Neural progenitor cell (in vitro differentiated cells): ENCODE results near the gene PRCC. TPM values are rescaled to one million over a fixed set of nuclear protein-coding genes. Genes with fewer than 3 reads are reported as not detected.
"Not testable (repeated sequence)": the region's sequence is repeated elsewhere in the genome, so short reads cannot be mapped to it uniquely, and the experiment has no call there.

Source experiments
- DNase-seq: peaks from one replicate; pipeline ENCODE4 v3.0.0-alpha.2; 2016; ENCODE audit warnings: low spot score
- H2AFZ ChIP-seq: fragments of 200-600 bp; sonication (generic); replicated peaks from 2 replicates; pipeline ENCODE4 v1.6.1; 2016; ENCODE audit warnings: antibody characterized with exemption
- H3F3A ChIP-seq: fragments of 200-600 bp; sonication (generic); 2 replicates; pipeline ENCODE4 v1.6.1; 2016; ENCODE audit warnings: antibody characterized with exemption, low read depth
- H3K27ac ChIP-seq: fragments of 200-600 bp; sonication (generic); 2 replicates; pipeline ENCODE4 v1.5.1; 2016; ENCODE audit warnings: mild to moderate bottlenecking
- H3K27me3 ChIP-seq: fragments of 200-600 bp; sonication (generic); 2 replicates; pipeline ENCODE4 v1.6.1; 2016; ENCODE audit warnings: mild to moderate bottlenecking, moderate library complexity
- H3K36me3 ChIP-seq: fragments of 200-600 bp; sonication (generic); 2 replicates; pipeline ENCODE4 v1.5.1; 2016
- H3K4me1 ChIP-seq: fragments of 200-600 bp; sonication (generic); 2 replicates; pipeline ENCODE4 v1.6.1; 2016; ENCODE audit warnings: mixed run types
- H3K4me2 ChIP-seq: fragments of 200-600 bp; sonication (generic); 2 replicates; pipeline ENCODE4 v1.6.1; 2016
- H3K4me3 ChIP-seq: fragments of 200-600 bp; sonication (generic); 2 replicates; pipeline ENCODE4 v1.5.1; 2016
- H3K79me2 ChIP-seq: fragments of 200-600 bp; sonication (generic); 2 replicates; pipeline ENCODE4 v1.6.1; 2016; ENCODE audit warnings: low read depth
- H3K9ac ChIP-seq: fragments of 200-600 bp; sonication (generic); 2 replicates; pipeline ENCODE4 v1.6.1; 2016
- H3K9me3 ChIP-seq: fragments of 200-600 bp; sonication (generic); 2 replicates; pipeline ENCODE4 v1.5.1; 2016; ENCODE audit warnings: low read depth
- H4K20me1 ChIP-seq: fragments of 200-600 bp; sonication (generic); 2 replicates; pipeline ENCODE4 v1.6.1; 2016; ENCODE audit warnings: low read depth
- H3K27ac Mint-ChIP-seq: 3 replicates; pipeline ENCODE4 v1.8.0; 2021; ENCODE audit warnings: mixed read lengths
- H3K27me3 Mint-ChIP-seq: 2 replicates; pipeline ENCODE4 v1.8.0; 2022; ENCODE audit warnings: low read depth, mild to moderate bottlenecking, inconsistent platforms, moderate library complexity, mixed read lengths; ENCODE audit not compliant: insufficient read depth
- H3K36me3 Mint-ChIP-seq: 3 replicates; pipeline ENCODE4 v1.8.0; 2021; ENCODE audit warnings: mixed read lengths
- H3K4me1 Mint-ChIP-seq: 3 replicates; pipeline ENCODE4 v1.8.0; 2021; ENCODE audit warnings: mixed read lengths
- H3K4me3 Mint-ChIP-seq: 3 replicates; pipeline ENCODE4 v1.8.0; 2021; ENCODE audit warnings: mild to moderate bottlenecking, moderate library complexity, mixed read lengths
- H3K9me3 Mint-ChIP-seq: 3 replicates; pipeline ENCODE4 v1.8.0; 2020; ENCODE audit warnings: mixed read lengths
- CTCF ChIP-seq: fragments of 200-600 bp; sonication (generic); IDR thresholded peaks from 2 replicates; pipeline ENCODE4 v1.5.1; 2017; ENCODE audit warnings: antibody characterized with exemption, mild to moderate bottlenecking
- EZH2 ChIP-seq: fragments of 200-600 bp; sonication (generic); IDR thresholded peaks from 2 replicates; pipeline ENCODE4 v1.6.1; 2017; ENCODE audit warnings: antibody characterized with exemption, mild to moderate bottlenecking, moderate library complexity
- EZH2phosphoT487 ChIP-seq: fragments of 200-600 bp; sonication (generic); IDR thresholded peaks from 2 replicates; pipeline ENCODE4 v1.6.1; 2017; ENCODE audit warnings: antibody characterized with exemption
- total RNA-seq: library from RNA; depleted of rRNA; stranded (reverse); fragments of >200 nt; gene quantifications from 2 replicates; pipeline ENCODE4 v1.2.3, GENCODE V29; 2015; ENCODE audit warnings: low replicate concordance

PRCC gene
- total RNA-seq, 1 donor from 2014 or later, result 30.1 TPM

GRCh38 chr1:156754219-156754618 is 13.1 kb upstream of the PRCC start:
- Histone ChIP-seq H3K36me3 (no peaks in the 10 kb centered on the region), H4K20me1 (peaks cover 6% of the 10 kb centered on the region), H3K79me2 (peaks cover 64% of the 10 kb centered on the region), H3K4me3 (no peak overlapping the region), H3K4me2 (no peak overlapping the region), H3F3A (peaks cover 25% of the 10 kb centered on the region), H3K9ac (no peak overlapping the region), H3K9me3 (no peaks in the 10 kb centered on the region), H3K4me1 (peaks cover 11% of the 10 kb centered on the region), H3K27ac (no peak overlapping the region), H3K27me3 (no peaks in the 10 kb centered on the region), H2AFZ (no peak overlapping the region)
- H3K36me3 Mint-ChIP-seq, result peaks cover 3% of the 10 kb centered on the region
- no peak overlapping the region for H3K27ac Mint-ChIP-seq
- H3K4me3 Mint-ChIP-seq, result no peak overlapping the region
- H3K27me3 Mint-ChIP-seq, result peaks cover 3% of the 10 kb centered on the region
- H3K4me1 Mint-ChIP-seq, result peaks cover 36% of the 10 kb centered on the region
- H3K9me3 Mint-ChIP-seq, result no peaks in the 10 kb centered on the region
- DNase-seq, result no peak
- no peak for TF ChIP-seq EZH2
- TF ChIP-seq EZH2phosphoT487, result no peak

- Histone ChIP-seq H3K4me3 (no peak overlapping the region), H3K4me2 (no peak overlapping the region), H2AFZ (no peak overlapping the region), H3K27ac (no peak overlapping the region), H3K79me2 (peaks cover 51% of the 10 kb centered on the region), H3F3A (peaks cover 29% of the 10 kb centered on the region), H3K27me3 (no peaks in the 10 kb centered on the region), H3K36me3 (no peaks in the 10 kb centered on the region), H3K9me3 (no peaks in the 10 kb centered on the region), H3K4me1 (peaks cover 8% of the 10 kb centered on the region), H4K20me1 (peaks cover 5% of the 10 kb centered on the region), H3K9ac (no peak overlapping the region)
- no peak for TF ChIP-seq EZH2phosphoT487
- TF ChIP-seq CTCF, result no peak
- no peak for TF ChIP-seq EZH2
- DNase-seq, result no peak
- Mint-ChIP-seq H3K4me1 (peaks cover 34% of the 10 kb centered on the region), H3K27me3 (peaks cover 3% of the 10 kb centered on the region), H3K9me3 (no peaks in the 10 kb centered on the region), H3K27ac (no peak overlapping the region), H3K36me3 (peaks cover 2% of the 10 kb centered on the region), H3K4me3 (no peak overlapping the region)
Measured at GRCh38 chr1:156755527-156755950, 11.8 kb upstream of the PRCC start.

- Mint-ChIP-seq H3K4me1 (peaks cover 34% of the 10 kb centered on the region), H3K9me3 (no peaks in the 10 kb centered on the region), H3K27ac (no peak overlapping the region), H3K27me3 (peaks cover 2% of the 10 kb centered on the region), H3K4me3 (no peak overlapping the region), H3K36me3 (no peaks in the 10 kb centered on the region)
- Histone ChIP-seq H3K27me3 (no peaks in the 10 kb centered on the region), H3K9ac (no peak overlapping the region), H4K20me1 (peaks cover 5% of the 10 kb centered on the region), H3K4me1 (peaks cover 10% of the 10 kb centered on the region), H3K79me2 (peaks cover 43% of the 10 kb centered on the region), H2AFZ (no peak overlapping the region), H3K27ac (no peak overlapping the region), H3K4me2 (no peak overlapping the region), H3K36me3 (no peaks in the 10 kb centered on the region), H3F3A (peaks cover 29% of the 10 kb centered on the region), H3K9me3 (no peaks in the 10 kb centered on the region), H3K4me3 (no peak overlapping the region)
- DNase-seq, result no peak
- TF ChIP-seq EZH2 (no peak), EZH2phosphoT487 (no peak), CTCF (no peak)
Measured at GRCh38 chr1:156756355-156756754, 11.0 kb upstream of the PRCC start.

- Mint-ChIP-seq H3K4me1 (peaks cover 30% of the 10 kb centered on the region), H3K4me3 (peak overlapping the region; percentile 10)
- DNase-seq, H3K27ac Mint-ChIP-seq, H3K27me3 Mint-ChIP-seq, H3K27ac ChIP-seq, H3K36me3 ChIP-seq, H3K9me3 ChIP-seq, H4K20me1 ChIP-seq, H2AFZ ChIP-seq, H3K27me3 ChIP-seq, H3K9me3 Mint-ChIP-seq, H3K4me2 ChIP-seq, H3K4me3 ChIP-seq, H3K36me3 Mint-ChIP-seq, H3K9ac ChIP-seq: not testable (repeated sequence)
- Histone ChIP-seq H3K79me2 (peaks cover 33% of the 10 kb centered on the region), H3K4me1 (peaks cover 10% of the 10 kb centered on the region), H3F3A (peaks cover 20% of the 10 kb centered on the region)
Measured at GRCh38 chr1:156757572-156758253, 9.6 kb upstream of the PRCC start.
